Bronchial epithelial cell (primary cell): ENCODE data around the gene CENPM. TPM values are rescaled to one million over a fixed set of nuclear protein-coding genes. Genes with fewer than 3 reads are reported as not detected.
A peak's percentile ranks its signal among the peaks of the same experiment; 100 is the strongest.

Source experiments
- DNase-seq: peaks from one replicate; pipeline ENCODE4 v3.0.0-alpha.2; 2010; ENCODE audit warnings: low read depth
- FAIRE-seq: peaks from 2 replicates; lab custom pipeline; 2011; peaks lifted over from hg19 to GRCh38; lab: Jason Lieb, UNC
- H3K27me3 ChIP-seq: 2 replicates; pipeline ENCODE4 v1.5.1; 2011; ENCODE audit warnings: low read length; ENCODE audit not compliant: control insufficient read depth, insufficient read depth
- H3K36me3 ChIP-seq: 2 replicates; pipeline ENCODE4 v1.5.1; 2011; ENCODE audit warnings: low read length; ENCODE audit not compliant: control insufficient read depth, insufficient read depth
- H3K4me3 ChIP-seq: 2 replicates; pipeline ENCODE4 v1.5.1; 2011; ENCODE audit warnings: mild to moderate bottlenecking, low read depth, low read length, control low read depth
- total RNA-seq: library from RNA; depleted of rRNA; stranded (reverse); fragments of >200 nt; gene quantifications from 2 replicates; pipeline ENCODE4 v1.2.1, GENCODE V29; 2014
- TF ChIP-seq, protein P1 (sequence below): IDR thresholded peaks from 2 replicates; pipeline ENCODE4 v1.5.1; 2011; ENCODE audit warnings: mild to moderate bottlenecking, moderate library complexity, low read length, control low read depth, inconsistent platforms; ENCODE audit not compliant: insufficient read depth, severe bottlenecking

CENPM gene
- total RNA-seq, 1 donor from 2014 or later, result 1.3 TPM

DNA sequence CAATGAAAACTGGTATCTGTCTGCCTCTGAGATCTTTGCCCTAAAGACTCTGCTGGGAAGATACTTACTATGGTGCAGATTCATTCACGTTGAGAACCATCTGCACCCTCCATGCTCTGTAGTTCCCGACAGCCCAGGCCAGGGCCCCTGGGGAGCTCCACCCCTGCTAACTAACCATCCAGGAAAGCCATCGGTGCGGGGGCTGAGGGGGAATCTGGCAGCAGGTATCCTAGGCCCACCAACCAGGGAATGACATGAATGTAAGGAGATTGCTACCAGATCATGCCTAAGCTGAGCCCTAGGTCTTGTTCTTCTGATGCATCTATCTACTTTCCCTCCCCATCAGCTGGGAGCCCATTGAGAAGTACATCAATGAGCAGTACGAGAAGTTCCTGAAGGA, 40.3 kb upstream of the CENPM start:
- TF ChIP-seq, protein P1, sequence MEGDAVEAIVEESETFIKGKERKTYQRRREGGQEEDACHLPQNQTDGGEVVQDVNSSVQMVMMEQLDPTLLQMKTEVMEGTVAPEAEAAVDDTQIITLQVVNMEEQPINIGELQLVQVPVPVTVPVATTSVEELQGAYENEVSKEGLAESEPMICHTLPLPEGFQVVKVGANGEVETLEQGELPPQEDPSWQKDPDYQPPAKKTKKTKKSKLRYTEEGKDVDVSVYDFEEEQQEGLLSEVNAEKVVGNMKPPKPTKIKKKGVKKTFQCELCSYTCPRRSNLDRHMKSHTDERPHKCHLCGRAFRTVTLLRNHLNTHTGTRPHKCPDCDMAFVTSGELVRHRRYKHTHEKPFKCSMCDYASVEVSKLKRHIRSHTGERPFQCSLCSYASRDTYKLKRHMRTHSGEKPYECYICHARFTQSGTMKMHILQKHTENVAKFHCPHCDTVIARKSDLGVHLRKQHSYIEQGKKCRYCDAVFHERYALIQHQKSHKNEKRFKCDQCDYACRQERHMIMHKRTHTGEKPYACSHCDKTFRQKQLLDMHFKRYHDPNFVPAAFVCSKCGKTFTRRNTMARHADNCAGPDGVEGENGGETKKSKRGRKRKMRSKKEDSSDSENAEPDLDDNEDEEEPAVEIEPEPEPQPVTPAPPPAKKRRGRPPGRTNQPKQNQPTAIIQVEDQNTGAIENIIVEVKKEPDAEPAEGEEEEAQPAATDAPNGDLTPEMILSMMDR, result no peak
- Histone ChIP-seq H3K27me3 (no peaks in the 10 kb centered on the region), H3K4me3 (no peak overlapping the region), H3K36me3 (no peaks in the 10 kb centered on the region)
- FAIRE-seq (no peak), DNase-seq (no peak)

DNA sequence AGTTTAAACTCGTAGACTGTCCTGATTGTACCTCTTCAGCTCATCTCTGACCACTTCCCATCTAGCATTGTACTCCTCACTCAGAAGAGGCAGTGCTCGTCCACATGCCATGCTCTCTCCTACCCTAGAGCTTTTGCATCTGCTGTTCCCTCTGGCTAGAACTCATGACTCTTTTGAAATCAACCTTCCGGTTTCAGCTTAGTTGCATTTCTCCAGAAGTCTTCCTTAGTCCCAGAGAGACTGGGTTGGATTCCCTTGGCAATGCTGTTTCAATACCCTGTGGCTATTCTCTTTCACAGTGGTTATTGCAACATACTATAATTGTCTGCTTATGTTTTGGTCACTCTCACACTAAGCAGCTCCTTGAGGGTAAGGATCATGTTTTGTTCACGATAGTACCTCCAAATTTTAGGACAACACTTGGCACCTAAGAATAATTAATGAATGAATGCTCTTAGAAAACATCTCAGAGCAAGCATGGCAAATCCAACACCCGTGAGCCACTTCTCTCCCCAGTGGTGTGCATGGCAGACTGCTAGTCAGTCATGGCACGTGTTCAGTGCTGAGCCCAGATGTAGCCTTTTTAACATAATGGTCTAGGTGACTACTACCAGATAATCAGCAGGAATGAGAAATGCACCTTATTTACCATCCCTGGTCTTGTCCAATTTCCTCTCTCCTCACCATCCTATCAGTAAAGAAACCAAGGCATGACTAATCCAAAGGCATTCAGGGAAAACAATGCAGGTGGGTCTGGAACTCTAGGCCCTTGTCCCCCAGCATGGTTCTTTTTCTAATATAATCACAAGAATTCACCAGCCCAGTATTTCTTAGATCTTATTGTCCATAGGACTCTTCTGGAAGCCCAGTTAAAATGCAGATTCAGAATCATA, 36.8 kb upstream of the CENPM start:
- Histone ChIP-seq H3K4me3 (no peak overlapping the region), H3K36me3 (no peaks in the 10 kb centered on the region), H3K27me3 (peaks cover 2% of the 10 kb centered on the region)
- peak; percentile 87 for FAIRE-seq
- DNase-seq, result peak; percentile 12
- TF ChIP-seq, protein P1, result no peak

GRCh38 chr22:41982865-41983264, 35.9 kb upstream of the CENPM start:
- DNase-seq, result no peak

DNA sequence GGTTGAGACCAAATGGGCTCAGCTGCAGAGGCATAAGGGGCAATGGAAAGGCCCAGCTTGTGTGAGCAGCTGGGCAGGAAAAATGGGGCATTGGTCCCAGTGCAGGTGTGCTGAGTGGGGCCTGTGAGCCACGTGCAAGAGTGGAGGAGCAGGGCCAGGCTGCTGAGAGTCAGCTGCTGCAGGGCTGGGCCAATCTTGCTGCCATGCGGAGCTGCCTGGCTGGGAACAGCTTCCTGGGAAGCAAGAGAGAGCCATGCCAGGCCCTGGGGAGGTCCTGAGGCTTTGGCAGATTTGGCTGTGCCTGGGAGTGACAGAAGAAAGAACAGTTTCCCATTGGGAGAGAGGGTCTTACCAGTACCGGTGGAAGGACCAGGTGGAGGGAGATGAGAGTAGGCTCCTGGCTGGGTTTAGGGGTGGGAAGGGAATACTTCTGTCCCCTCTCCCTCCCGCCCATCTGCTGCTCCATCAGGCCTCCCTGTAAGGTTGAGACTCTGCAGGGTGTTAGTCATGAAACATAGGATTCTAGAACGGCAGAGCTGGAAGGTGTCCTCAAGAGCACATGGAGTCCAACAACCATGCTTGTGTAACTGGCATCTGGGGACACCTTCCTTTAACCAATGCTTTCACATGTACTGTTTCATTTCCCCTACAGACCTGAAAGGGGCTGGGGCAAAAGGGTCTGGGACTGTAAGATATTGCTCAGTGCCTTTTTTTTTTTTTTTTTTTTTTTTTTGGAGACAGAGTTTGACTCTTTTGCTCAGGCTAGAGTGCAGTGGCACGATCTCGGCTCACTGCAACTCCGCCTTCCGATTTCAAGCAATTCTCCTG, 32.7 kb upstream of the CENPM start:
- H3K36me3 ChIP-seq, result no peaks in the 10 kb centered on the region

More at GRCh38 chr22:41982865-41983264, 35.9 kb upstream of the CENPM start:
- H3K27me3 ChIP-seq, result peaks cover 6% of the 10 kb centered on the region
- no peak overlapping the region for H3K4me3 ChIP-seq
- TF ChIP-seq, protein P1, result no peak
- no peaks in the 10 kb centered on the region for H3K36me3 ChIP-seq
- FAIRE-seq, result no peak

DNA sequence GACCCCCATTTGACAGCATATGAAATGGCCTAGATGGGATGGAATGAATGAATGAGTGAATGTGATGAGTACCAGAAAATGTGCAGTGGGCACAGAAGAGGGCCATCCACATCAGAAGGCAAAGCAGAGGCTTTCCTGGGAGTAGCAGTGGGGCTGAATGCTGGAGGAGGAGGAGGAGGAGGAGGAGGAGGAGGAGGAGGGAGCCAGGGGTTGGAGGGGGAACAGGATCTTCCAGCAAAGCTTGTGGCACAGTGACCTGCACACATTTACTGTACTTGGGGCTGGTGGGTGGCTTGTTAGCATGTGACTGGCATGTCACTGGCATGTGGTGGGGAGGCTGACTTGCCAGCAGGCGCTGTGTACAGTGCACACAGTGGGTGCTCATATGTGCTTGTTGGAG, 31.8 kb upstream of the CENPM start:
- Histone ChIP-seq H3K27me3 (peaks cover 27% of the 10 kb centered on the region), H3K4me3 (no peak overlapping the region), H3K36me3 (no peaks in the 10 kb centered on the region)
- no peak for DNase-seq
- TF ChIP-seq, protein P1, result no peak
- FAIRE-seq, result no peak

More for the DNA sequence above, 32.7 kb upstream of the CENPM start:
- FAIRE-seq (no peak), DNase-seq (no peak)
- peaks cover 27% of the 10 kb centered on the region for H3K27me3 ChIP-seq
- TF ChIP-seq, protein P1, result no peak
- no peak overlapping the region for H3K4me3 ChIP-seq
